IMR-90 (cell line): ENCODE results near the gene OR13A1. TPM values are rescaled to one million over a fixed set of nuclear protein-coding genes. Genes with fewer than 3 reads are reported as not detected.

Experiments
- ATAC-seq: fragments of 200-7000 bp; cut with Tn5 transposase; 2 replicates; pipeline ENCODE4 v1.9.1; 2020; ENCODE audit warnings: low read depth, mild to moderate bottlenecking, moderate library complexity
- BruUV-seq: library from RNA; stranded (reverse); fragments of 400-500 nt; replicated peaks from 2 replicates; lab custom pipeline; 2021; lab: Mats Ljungman, UMichigan
- CTCF ChIA-PET: fragments of 300-600 bp; formaldehyde crosslinking; extraction: SDS; loops from one replicate; lab custom pipeline; 2021; ENCODE audit warnings: antibody characterized with exemption; lab: Yijun Ruan, JAX
- POLR2A ChIA-PET: fragments of 300-600 bp; sonication (Branson Sonifier 250); formaldehyde crosslinking; loops from one replicate; lab custom pipeline; 2022; ENCODE audit warnings: antibody characterized with exemption; ENCODE audit not compliant: unreplicated experiment; lab: Charles Lee
- DNase-seq: peaks from one replicate; pipeline ENCODE4 v3.0.0; 2013
- H2AFZ ChIP-seq: replicated peaks from 2 replicates; pipeline ENCODE3; 2013; ENCODE audit warnings: low read length, mild to moderate bottlenecking; ENCODE audit not compliant: poor library complexity
- H2AK5ac ChIP-seq: 2 replicates; pipeline ENCODE4 v1.6.1; 2013; ENCODE audit warnings: low read depth, low read length, inconsistent platforms
- H2AK9ac ChIP-seq: replicated peaks from 2 replicates; pipeline ENCODE3; 2013; ENCODE audit warnings: mild to moderate bottlenecking, low read depth, low read length, moderate library complexity; ENCODE audit not compliant: poor library complexity
- H2BK120ac ChIP-seq: 2 replicates; pipeline ENCODE4 v1.6.1; 2013; ENCODE audit warnings: low read depth, low read length, inconsistent platforms
- H2BK15ac ChIP-seq: 3 replicates; pipeline ENCODE4 v1.6.1; 2013; ENCODE audit warnings: low read depth, low read length, inconsistent platforms
- H2BK20ac ChIP-seq: 2 replicates; pipeline ENCODE4 v1.6.1; 2013; ENCODE audit warnings: low read depth, mild to moderate bottlenecking, inconsistent platforms, low read length, moderate library complexity
- H2BK5ac ChIP-seq: 2 replicates; pipeline ENCODE4 v1.6.1; 2013; ENCODE audit warnings: mild to moderate bottlenecking, low read depth, low read length, inconsistent platforms; ENCODE audit not compliant: poor library complexity, severe bottlenecking
- H3K14ac ChIP-seq: replicated peaks from 2 replicates; pipeline ENCODE4 v1.6.1; 2013; ENCODE audit warnings: low read depth, low read length, inconsistent platforms
- H3K18ac ChIP-seq: 2 replicates; pipeline ENCODE4 v1.6.1; 2013; ENCODE audit warnings: low read depth, low read length, control low read depth
- H3K23ac ChIP-seq: 2 replicates; pipeline ENCODE4 v1.6.1; 2013; ENCODE audit warnings: low read depth, low read length, inconsistent platforms
- H3K27ac ChIP-seq: 2 replicates; pipeline ENCODE4 v1.5.1; 2013; ENCODE audit warnings: mild to moderate bottlenecking, control low read depth, low read length; ENCODE audit not compliant: insufficient read depth
- H3K27me3 ChIP-seq: 2 replicates; pipeline ENCODE4 v1.6.1; 2013; ENCODE audit warnings: low read length; ENCODE audit not compliant: control insufficient read depth, insufficient read depth
- H3K36me3 ChIP-seq: 2 replicates; pipeline ENCODE4 v1.6.1; 2013; ENCODE audit warnings: low read length, mixed read lengths; ENCODE audit not compliant: control insufficient read depth, insufficient read depth
- H3K4ac ChIP-seq: 2 replicates; pipeline ENCODE4 v1.6.1; 2013; ENCODE audit warnings: low read depth, low read length, inconsistent platforms
- H3K4me1 ChIP-seq: 2 replicates; pipeline ENCODE4 v1.6.1; 2013; ENCODE audit warnings: low read length, mixed read lengths; ENCODE audit not compliant: control insufficient read depth, insufficient read depth
- H3K4me2 ChIP-seq: 2 replicates; pipeline ENCODE4 v1.6.1; 2013; ENCODE audit warnings: low read depth, mild to moderate bottlenecking, control low read depth, low read length, moderate library complexity
- H3K4me3 ChIP-seq: 2 replicates; pipeline ENCODE4 v1.5.1; 2013; ENCODE audit warnings: low read depth, mild to moderate bottlenecking, control low read depth, low read length, moderate library complexity; ENCODE audit not compliant: insufficient read depth
- H3K56ac ChIP-seq: 2 replicates; pipeline ENCODE4 v1.6.1; 2013; ENCODE audit warnings: low read length, inconsistent platforms; ENCODE audit not compliant: insufficient read depth; ENCODE audit errors: extremely low read depth
- H3K79me1 ChIP-seq, 2 experiments: 2 replicates each; pipeline ENCODE4 v1.6.1; 2013; ENCODE audit warnings: low read length in 2 of 2, inconsistent platforms in 1 of 2, low read depth in 1 of 2
- H3K9ac ChIP-seq: 2 replicates; pipeline ENCODE4 v1.6.1; 2013; ENCODE audit warnings: low read depth, low read length, control low read depth
- H3K9me1 ChIP-seq: 2 replicates; pipeline ENCODE4 v1.6.1; 2013; ENCODE audit warnings: low read length, inconsistent platforms; ENCODE audit not compliant: insufficient read depth
- H3K9me3 ChIP-seq: 2 replicates; pipeline ENCODE4 v1.6.1; 2013; ENCODE audit warnings: low read length; ENCODE audit not compliant: control insufficient read depth, insufficient read depth
- H4K20me1 ChIP-seq: 2 replicates; pipeline ENCODE4 v1.6.1; 2013; ENCODE audit warnings: low read length, inconsistent platforms; ENCODE audit not compliant: insufficient read depth
- H4K5ac ChIP-seq: 2 replicates; pipeline ENCODE4 v1.6.1; 2013; ENCODE audit warnings: mild to moderate bottlenecking, low read depth, low read length, control low read depth
- H4K8ac ChIP-seq, 2 experiments: 2 replicates each; pipeline ENCODE4 v1.6.1; 2013; ENCODE audit warnings: low read depth in 2 of 2, low read length in 2 of 2, control low read depth in 1 of 2, inconsistent platforms in 1 of 2
- H4K91ac ChIP-seq: 2 replicates; pipeline ENCODE4 v1.6.1; 2013; ENCODE audit warnings: low read depth, low read length, inconsistent platforms; ENCODE audit not compliant: insufficient read depth
- CEBPB ChIP-seq: IDR thresholded peaks from 2 replicates; pipeline ENCODE4 v1.6.1; 2012; ENCODE audit warnings: low read depth, low read length, improper control_type of control experiment
- MAFK ChIP-seq: IDR thresholded peaks from 2 replicates; pipeline ENCODE4 v1.6.1; 2012; ENCODE audit warnings: low read depth, low read length, improper control_type of control experiment
- MAZ ChIP-seq: IDR thresholded peaks from 2 replicates; pipeline ENCODE4 v1.6.1; 2012; ENCODE audit warnings: low read depth, mild to moderate bottlenecking, low read length, improper control_type of control experiment, moderate library complexity, borderline replicate concordance
- NFE2L2 ChIP-seq: fragments of 150-350 bp; IDR thresholded peaks from 2 replicates; pipeline ENCODE4 v1.6.1; 2016; ENCODE audit warnings: low read depth, mild to moderate bottlenecking, low read length
- POLR2A ChIP-seq: IDR thresholded peaks from 2 replicates; pipeline ENCODE4 v1.6.1; 2012; ENCODE audit warnings: mild to moderate bottlenecking, low read depth, low read length
- RAD21 ChIP-seq: IDR thresholded peaks from 2 replicates; pipeline ENCODE4 v1.6.1; 2012; ENCODE audit warnings: low read length, improper control_type of control experiment
- RCOR1 ChIP-seq: IDR thresholded peaks from 2 replicates; pipeline ENCODE4 v1.6.1; 2012; ENCODE audit warnings: mild to moderate bottlenecking, low read length, improper control_type of control experiment; ENCODE audit not compliant: insufficient replicate concordance
- RFX5 ChIP-seq: IDR thresholded peaks from 2 replicates; pipeline ENCODE4 v1.8.0; 2012; ENCODE audit warnings: low read depth, mild to moderate bottlenecking, low read length, moderate library complexity
- WGBS, 2 experiments: methylation state at CpG; one replicate each; pipeline versions ENCODE4 v1.1.5 to v1.1.7; 2013; ENCODE audit warnings: missing lambda C conversion rate in 2 of 2; ENCODE audit not compliant: insufficient read length in 1 of 2; ENCODE audit errors: extremely low coverage in 2 of 2; 5-methylcytosine and 5-hydroxymethylcytosine counted together
- dilution Hi-C: fragments of 300-500 bp; cut with HindIII; formaldehyde crosslinking; loops from one replicate; pipeline ENCODE4 v1.14.3; 2018; ENCODE audit warnings: low sequenced_read_pairs; ENCODE audit not compliant: unreplicated experiment
- in situ Hi-C: fragments of 300-500 bp; cut with MboI; formaldehyde crosslinking; loops from 3 replicates; pipeline ENCODE4 v1.14.3; 2019; ENCODE audit warnings: low sequenced_read_pairs, inconsistent platforms, mixed read lengths
- intact Hi-C: fragments of 100-400 bp; cut with micrococcal nuclease; formaldehyde crosslinking; loops from 2 replicates; pipeline ENCODE4 v1.10.0; 2022
- polyA plus RNA-seq, 3 experiments: library from polyadenylated mRNA; depleted of rRNA; stranded (reverse); fragments of >200 nt; gene quantifications; 2 replicates each; pipeline ENCODE4 v1.2.3, GENCODE V29; 2012; ENCODE audit warnings: low replicate concordance in 1 of 3
- total RNA-seq: library from RNA; depleted of rRNA; stranded (reverse); fragments of >200 nt; gene quantifications from 2 replicates; pipeline ENCODE4 v1.2.3, GENCODE V29; 2012
- TF ChIP-seq, protein P1 (sequence below): fragments of 150-350 bp; IDR thresholded peaks from 2 replicates; pipeline ENCODE4 v1.6.1; 2017; ENCODE audit warnings: mild to moderate bottlenecking, antibody characterized with exemption, low read length, low read depth
- TF ChIP-seq, protein P2 (sequence below): fragments of 150-350 bp; IDR thresholded peaks from 2 replicates; pipeline ENCODE4 v1.6.1; 2016; ENCODE audit warnings: low read depth, mild to moderate bottlenecking, low read length, moderate library complexity, borderline replicate concordance

The OR13A1 gene
- total and polyA plus RNA-seq, 2 of the 4 experiments (the other 2 are of a cell fraction): not detected

DNA sequence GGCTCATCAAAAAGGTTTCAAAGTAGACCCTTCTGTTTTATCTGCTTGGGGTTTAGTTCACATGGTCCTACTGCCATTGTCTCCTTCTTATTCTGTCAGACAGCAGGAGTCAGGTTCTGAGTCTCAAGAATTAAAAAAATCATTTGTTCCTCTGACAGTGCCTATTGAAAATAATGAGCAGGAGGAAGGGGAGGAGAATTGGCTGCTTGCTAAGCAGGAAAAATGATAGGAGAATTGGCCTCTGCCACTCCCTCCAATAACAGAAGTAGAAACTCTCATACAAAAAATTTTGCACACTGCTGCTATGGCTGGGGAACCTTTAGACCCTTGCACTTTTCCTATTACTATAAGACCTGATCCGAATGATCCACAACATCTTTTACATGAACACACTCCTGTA is 35.7 kb downstream of the OR13A1 start:
- CTCF ChIA-PET: no interaction called here
- intact Hi-C loops: loop anchor here (10.0 kb wide), 1 partner anchor 105 kb away; no protein-coding TSS in a partner anchor
- in situ Hi-C loops: no loop called here

More for the DNA sequence above, 35.7 kb downstream of the OR13A1 start:
- Histone ChIP-seq H3K9me1 (no peaks in the 10 kb centered on the region), H2BK15ac (no peak overlapping the region), H3K27me3 (peaks cover 7% of the 10 kb centered on the region), H3K56ac (no peak overlapping the region), H3K36me3 (no peaks in the 10 kb centered on the region), H3K4me2 (no peak overlapping the region), H4K20me1 (no peaks in the 10 kb centered on the region), H3K23ac (no peak overlapping the region), H3K9ac (no peak overlapping the region), H2BK20ac (no peak overlapping the region), H3K9me3 (no peaks in the 10 kb centered on the region), H2AFZ (no peak overlapping the region), H3K27ac (no peak overlapping the region), H3K4me3 (no peak overlapping the region), H3K79me1 (no peaks in the 10 kb centered on the region), H2AK5ac (no peak overlapping the region), H3K4me1 (no peaks in the 10 kb centered on the region), H3K18ac (no peak overlapping the region), H3K14ac (no peak overlapping the region), H4K5ac (no peak overlapping the region), H2AK9ac (no peak overlapping the region), H4K91ac (no peak overlapping the region), H3K4ac (no peak overlapping the region), H2BK5ac (no peak overlapping the region), H4K8ac (no peak overlapping the region), H2BK120ac (no peak overlapping the region)
- DNase-seq (no peak), ATAC-seq (no peak)
- TF ChIP-seq RAD21 (no peak), MAFK (no peak), POLR2A (no peak), RCOR1 (no peak), CEBPB (no peak), MAZ (no peak), NFE2L2 (no peak), RFX5 (no peak)
- TF ChIP-seq, protein P1, sequence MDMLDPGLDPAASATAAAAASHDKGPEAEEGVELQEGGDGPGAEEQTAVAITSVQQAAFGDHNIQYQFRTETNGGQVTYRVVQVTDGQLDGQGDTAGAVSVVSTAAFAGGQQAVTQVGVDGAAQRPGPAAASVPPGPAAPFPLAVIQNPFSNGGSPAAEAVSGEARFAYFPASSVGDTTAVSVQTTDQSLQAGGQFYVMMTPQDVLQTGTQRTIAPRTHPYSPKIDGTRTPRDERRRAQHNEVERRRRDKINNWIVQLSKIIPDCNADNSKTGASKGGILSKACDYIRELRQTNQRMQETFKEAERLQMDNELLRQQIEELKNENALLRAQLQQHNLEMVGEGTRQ: no peak
- TF ChIP-seq, protein P2, sequence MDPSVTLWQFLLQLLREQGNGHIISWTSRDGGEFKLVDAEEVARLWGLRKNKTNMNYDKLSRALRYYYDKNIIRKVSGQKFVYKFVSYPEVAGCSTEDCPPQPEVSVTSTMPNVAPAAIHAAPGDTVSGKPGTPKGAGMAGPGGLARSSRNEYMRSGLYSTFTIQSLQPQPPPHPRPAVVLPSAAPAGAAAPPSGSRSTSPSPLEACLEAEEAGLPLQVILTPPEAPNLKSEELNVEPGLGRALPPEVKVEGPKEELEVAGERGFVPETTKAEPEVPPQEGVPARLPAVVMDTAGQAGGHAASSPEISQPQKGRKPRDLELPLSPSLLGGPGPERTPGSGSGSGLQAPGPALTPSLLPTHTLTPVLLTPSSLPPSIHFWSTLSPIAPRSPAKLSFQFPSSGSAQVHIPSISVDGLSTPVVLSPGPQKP: no peak
- dilution Hi-C loops: no loop called here
- no TSS peak for BruUV-seq
- no CpG with 5 or more reads among the region's 1 CpG for WGBS, 2 experiments
- POLR2A ChIA-PET: no interaction called here
